Smooth muscle cell (in vitro differentiated cells): ENCODE results near the gene ATP8B3. TPM values are rescaled to one million over a fixed set of nuclear protein-coding genes. Genes with fewer than 3 reads are reported as not detected.

Experiments
- DNase-seq: peaks from one replicate; lab custom pipeline; 2025; ENCODE audit not compliant: unreplicated experiment; lab: John Stamatoyannopoulos, UW
- H2AFZ ChIP-seq: fragments of 200-600 bp; sonication (generic); 2 replicates; pipeline ENCODE4 v1.6.0; 2016; ENCODE audit warnings: antibody characterized with exemption, low read depth, mild to moderate bottlenecking
- H3F3A ChIP-seq: fragments of 200-600 bp; sonication (generic); 2 replicates; pipeline ENCODE4 v1.6.0; 2017; ENCODE audit warnings: antibody characterized with exemption, low read depth
- H3K27ac ChIP-seq: fragments of 200-600 bp; sonication (generic); 2 replicates; pipeline ENCODE4 v1.5.1; 2016; ENCODE audit warnings: low read depth, mild to moderate bottlenecking
- H3K27me3 ChIP-seq: fragments of 200-600 bp; sonication (generic); 2 replicates; pipeline ENCODE4 v1.6.1; 2016; ENCODE audit warnings: low read depth, mild to moderate bottlenecking
- H3K36me3 ChIP-seq: fragments of 200-600 bp; sonication (generic); 2 replicates; pipeline ENCODE4 v1.5.1; 2016; ENCODE audit warnings: low read depth
- H3K4me1 ChIP-seq: fragments of 200-600 bp; sonication (generic); 2 replicates; pipeline ENCODE4 v1.5.1; 2016; ENCODE audit warnings: low read depth
- H3K4me2 ChIP-seq: fragments of 200-600 bp; sonication (generic); 2 replicates; pipeline ENCODE4 v1.6.0; 2016; ENCODE audit warnings: mild to moderate bottlenecking
- H3K4me3 ChIP-seq: fragments of 200-600 bp; sonication (generic); 2 replicates; pipeline ENCODE4 v1.5.1; 2016; ENCODE audit warnings: mild to moderate bottlenecking
- H3K79me2 ChIP-seq: fragments of 200-600 bp; sonication (generic); 2 replicates; pipeline ENCODE4 v1.6.0; 2016; ENCODE audit warnings: low read depth, mild to moderate bottlenecking
- H3K9ac ChIP-seq: fragments of 200-600 bp; sonication (generic); 2 replicates; pipeline ENCODE4 v1.6.0; 2016; ENCODE audit warnings: low read depth
- H3K9me3 ChIP-seq: fragments of 200-600 bp; sonication (generic); replicated peaks from 2 replicates; pipeline ENCODE4 v1.5.1; 2016; ENCODE audit warnings: low read depth
- H4K20me1 ChIP-seq: fragments of 200-600 bp; sonication (generic); 2 replicates; pipeline ENCODE4 v1.6.0; 2016; ENCODE audit warnings: low read depth
- CTCF ChIP-seq: fragments of 200-600 bp; sonication (generic); IDR thresholded peaks from 2 replicates; pipeline ENCODE4 v1.5.1; 2017; ENCODE audit warnings: borderline replicate concordance, mild to moderate bottlenecking, antibody characterized with exemption; ENCODE audit not compliant: insufficient read depth, poor library complexity, severe bottlenecking
- WGBS: methylation state at CpG from one replicate; pipeline ENCODE4 v1.1.7; 2016; ENCODE audit warnings: low lambda C conversion rate; 5-methylcytosine and 5-hydroxymethylcytosine counted together
- polyA plus RNA-seq: library from polyadenylated mRNA; unstranded; fragments of >200 nt; fragmentation: Nextera tagmentation; extraction: Ambion mirVana; gene quantifications from 2 replicates; pipeline ENCODE4 v1.2.1, GENCODE V29; 2016
- total RNA-seq: library from RNA; depleted of rRNA; stranded (reverse); fragments of >200 nt; gene quantifications from 2 replicates; pipeline ENCODE4 v1.2.3, GENCODE V29; 2014

Gene ATP8B3
- total and polyA plus RNA-seq, 2 experiments from 2014 or later = 2.8 to 3.9 TPM

- H3F3A ChIP-seq = no peaks in the 10 kb centered on the region
- TF ChIP-seq CTCF = no peak
- WGBS = 92% methylated on average over 16 of the region's 26 CpGs
- no peak overlapping the region for H3K27ac ChIP-seq
- no peaks in the 10 kb centered on the region for H3K36me3 ChIP-seq
- H3K9ac ChIP-seq = no peak overlapping the region
- H3K4me1 ChIP-seq = peaks cover 7% of the 10 kb centered on the region
- no peaks in the 10 kb centered on the region for H3K27me3 ChIP-seq
- H3K4me2 ChIP-seq = no peak overlapping the region
- no peak overlapping the region for H2AFZ ChIP-seq
- DNase-seq = no peak
- no peaks in the 10 kb centered on the region for H3K79me2 ChIP-seq
- H4K20me1 ChIP-seq = no peaks in the 10 kb centered on the region
- H3K9me3 ChIP-seq = no peaks in the 10 kb centered on the region
- no peak overlapping the region for H3K4me3 ChIP-seq
Measured at GRCh38 chr19:1814833-1815604, 2.9 kb upstream of the ATP8B3 start.

DNA sequence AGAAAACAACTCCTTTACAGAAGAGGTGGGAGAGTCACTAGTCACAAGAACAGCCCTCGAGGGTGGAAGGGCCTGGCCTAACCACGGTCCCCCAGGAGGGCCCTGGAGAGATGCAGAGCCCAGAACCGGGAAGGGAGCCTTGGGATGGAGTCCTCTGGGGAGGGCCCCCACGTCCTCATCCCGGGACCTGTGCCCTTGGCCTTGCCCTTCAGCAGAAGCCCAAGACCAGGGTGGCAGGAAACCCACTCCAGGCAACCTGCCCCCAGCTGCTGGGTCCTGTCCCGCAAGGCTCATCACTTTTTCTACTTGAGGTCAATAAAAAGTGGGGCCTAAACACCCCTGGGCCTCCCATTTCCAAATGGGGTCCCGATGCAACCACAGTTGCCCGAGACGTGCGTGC is 2.3 kb upstream of the ATP8B3 start:
- no peak overlapping the region for H3K27ac ChIP-seq
- no peak overlapping the region for H3K9ac ChIP-seq
- no peaks in the 10 kb centered on the region for H3K79me2 ChIP-seq
- no peaks in the 10 kb centered on the region for H4K20me1 ChIP-seq
- no peak for TF ChIP-seq CTCF
- peaks cover 7% of the 10 kb centered on the region for H3K4me1 ChIP-seq
- no peak overlapping the region for H3K4me3 ChIP-seq
- WGBS = 96% methylated on average over 10 of the region's 10 CpGs
- no peaks in the 10 kb centered on the region for H3K27me3 ChIP-seq
- no peaks in the 10 kb centered on the region for H3F3A ChIP-seq
- H3K36me3 ChIP-seq = no peaks in the 10 kb centered on the region
- no peak overlapping the region for H3K4me2 ChIP-seq
- no peaks in the 10 kb centered on the region for H3K9me3 ChIP-seq
- no peak overlapping the region for H2AFZ ChIP-seq
- no peak for DNase-seq

GRCh38 chr19:1813192-1814182 is 1.4 kb upstream of the ATP8B3 start:
- no peaks in the 10 kb centered on the region for H3K9me3 ChIP-seq
- peak overlapping the region; percentile 67 for H3K4me3 ChIP-seq
- H3K9ac ChIP-seq = no peak overlapping the region
- H2AFZ ChIP-seq = no peak overlapping the region
- H4K20me1 ChIP-seq = no peaks in the 10 kb centered on the region
- no peak for DNase-seq
- no peaks in the 10 kb centered on the region for H3K79me2 ChIP-seq
- peaks cover 7% of the 10 kb centered on the region for H3K4me1 ChIP-seq
- WGBS = 73% methylated on average over 21 of the region's 21 CpGs
- no peaks in the 10 kb centered on the region for H3K27me3 ChIP-seq
- H3F3A ChIP-seq = no peaks in the 10 kb centered on the region
- TF ChIP-seq CTCF = no peak
- peak overlapping the region; percentile 85 for H3K4me2 ChIP-seq
- H3K27ac ChIP-seq = no peak overlapping the region
- H3K36me3 ChIP-seq = no peaks in the 10 kb centered on the region
